Measurements from ENCODE around the gene ZNF302. TPM values are rescaled to one million over a fixed set of nuclear protein-coding genes. Genes with fewer than 3 reads are reported as not detected.
"Not testable (repeated sequence)": the region's sequence is repeated elsewhere in the genome, so short reads cannot be mapped to it uniquely, and the experiment has no call there.

ZNF302 gene
- polyA plus RNA-seq, 1 of the 3 experiments (the other 2 are of a cell fraction) = 14.3 TPM

- no peak overlapping the region for H3K27ac ChIP-seq (ENCODE audit: low read depth in 2 of 2, low read length in 1 of 2)
- no peak overlapping the region; a peak in 1 of 4 replicates for H3K4me3 ChIP-seq (ENCODE audit: low read depth in 2 of 2, low read length in 1 of 2)
- DNase-seq = no peak
- 94% methylated on average over 9 of the region's 9 CpGs for WGBS (ENCODE audit: low lambda C conversion rate)
- H2AFZ ChIP-seq (ENCODE audit: low read depth) = no peak overlapping the region
- TF ChIP-seq RAD21 (IDR thresholded peaks at IDR 0.05; ENCODE audit: low read length) (no peak), SIN3A (IDR thresholded peaks at IDR 0.05; ENCODE audit: borderline replicate concordance, low read depth, low read length) (no peak), ZBTB33 (IDR thresholded peaks at IDR 0.05; ENCODE audit: borderline replicate concordance, low read depth) (no peak), NRF1 (IDR thresholded peaks at IDR 0.05; ENCODE audit: low read depth, low read length) (no peak), GATA2 (CRISPR knock-in tag; IDR thresholded peaks at IDR 0.05) (no peak), YY1 (IDR thresholded peaks at IDR 0.05; ENCODE audit: low read depth) (no peak)
- TF ChIP-seq, protein P1, sequence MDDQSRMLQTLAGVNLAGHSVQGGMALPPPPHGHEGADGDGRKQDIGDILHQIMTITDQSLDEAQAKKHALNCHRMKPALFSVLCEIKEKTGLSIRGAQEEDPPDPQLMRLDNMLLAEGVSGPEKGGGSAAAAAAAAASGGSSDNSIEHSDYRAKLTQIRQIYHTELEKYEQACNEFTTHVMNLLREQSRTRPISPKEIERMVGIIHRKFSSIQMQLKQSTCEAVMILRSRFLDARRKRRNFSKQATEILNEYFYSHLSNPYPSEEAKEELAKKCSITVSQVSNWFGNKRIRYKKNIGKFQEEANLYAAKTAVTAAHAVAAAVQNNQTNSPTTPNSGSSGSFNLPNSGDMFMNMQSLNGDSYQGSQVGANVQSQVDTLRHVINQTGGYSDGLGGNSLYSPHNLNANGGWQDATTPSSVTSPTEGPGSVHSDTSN (IDR thresholded peaks at IDR 0.05) = no peak
- peaks cover 30% of the 10 kb centered on the region; the same call in 1 of the 2 replicates for H3K9me3 ChIP-seq
- ChIA-PET POLR2A (no interaction called here), CTCF (interaction anchor here (1.3 kb wide), 1 partner anchor 36 kb away, joined by 5 read pairs; no protein-coding TSS in a partner anchor)
- no peaks in the 10 kb centered on the region for H4K20me1 ChIP-seq (ENCODE audit: insufficient read depth)
- no peaks in the 10 kb centered on the region for H3K27me3 ChIP-seq (ENCODE audit: insufficient read depth)
- H3K79me2 ChIP-seq (ENCODE audit: insufficient read depth) = peaks cover 6% of the 10 kb centered on the region; the same call in 1 of the 2 replicates
- H3K4me2 ChIP-seq = no peak overlapping the region
- no peaks in the 10 kb centered on the region for H3K9me2 ChIP-seq
- peaks cover 6% of the 10 kb centered on the region for H3F3A ChIP-seq (replicated peaks; ENCODE audit: insufficient read depth)
- H3K36me3 ChIP-seq (replicated peaks in 1 of 2; ENCODE audit: control insufficient read depth in 1 of 2, insufficient read depth in 2 of 2, low read length in 1 of 2) = peaks cover 51 to 66% of the 10 kb centered on the region in 2 experiments
- peaks cover 0 to 3% of the 10 kb centered on the region in 2 experiments; a peak in 2 of 4 replicates for H3K4me1 ChIP-seq (ENCODE audit: control insufficient read depth in 1 of 2, insufficient read depth in 2 of 2, low read depth in 1 of 2, low read length in 1 of 2)
- no peak overlapping the region for H3K9ac ChIP-seq
Observed at GRCh38 chr19:34681478-34681877, 4.0 kb downstream of the ZNF302 start.

DNA sequence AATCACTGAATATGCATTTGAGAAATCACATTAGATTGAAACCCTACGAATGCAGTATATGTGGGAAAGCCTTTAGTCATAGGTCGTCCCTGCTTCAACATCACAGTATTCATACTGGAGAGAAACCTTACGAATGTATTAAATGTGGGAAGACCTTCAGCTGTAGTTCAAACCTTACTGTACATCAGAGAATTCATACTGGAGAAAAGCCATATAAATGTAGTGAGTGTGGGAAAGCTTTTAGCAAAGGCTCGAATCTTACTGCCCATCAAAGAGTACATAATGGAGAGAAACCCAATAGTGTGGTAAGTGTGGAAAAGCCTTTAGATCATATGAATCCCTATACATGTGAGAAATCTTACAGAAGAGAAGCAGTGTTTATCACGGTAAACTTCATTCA lies 7.8 kb downstream of the ZNF302 start:
- H3K27ac ChIP-seq (ENCODE audit: low read depth in 2 of 2, low read length in 1 of 2); H4K20me1 ChIP-seq (ENCODE audit: insufficient read depth); CTCF ChIA-PET; H3K9ac ChIP-seq; DNase-seq; H3K4me2 ChIP-seq; H3K79me2 ChIP-seq (ENCODE audit: insufficient read depth); H3K27me3 ChIP-seq (ENCODE audit: insufficient read depth); H2AFZ ChIP-seq (ENCODE audit: low read depth); H3K4me3 ChIP-seq (ENCODE audit: low read depth in 2 of 2, low read length in 1 of 2); H3K9me2 ChIP-seq; H3K4me1 ChIP-seq (ENCODE audit: control insufficient read depth in 1 of 2, insufficient read depth in 2 of 2, low read depth in 1 of 2, low read length in 1 of 2); H3F3A ChIP-seq (replicated peaks; ENCODE audit: insufficient read depth); POLR2A ChIA-PET: not testable (repeated sequence)
- H3K36me3 ChIP-seq (replicated peaks in 1 of 2; ENCODE audit: control insufficient read depth in 1 of 2, insufficient read depth in 2 of 2, low read length in 1 of 2) = peaks cover 34 to 47% of the 10 kb centered on the region in 2 experiments
- WGBS (ENCODE audit: low lambda C conversion rate) = 93% methylated on average over 5 of the region's 5 CpGs
- peaks cover 30% of the 10 kb centered on the region; the same call in 1 of the 2 replicates for H3K9me3 ChIP-seq

DNA sequence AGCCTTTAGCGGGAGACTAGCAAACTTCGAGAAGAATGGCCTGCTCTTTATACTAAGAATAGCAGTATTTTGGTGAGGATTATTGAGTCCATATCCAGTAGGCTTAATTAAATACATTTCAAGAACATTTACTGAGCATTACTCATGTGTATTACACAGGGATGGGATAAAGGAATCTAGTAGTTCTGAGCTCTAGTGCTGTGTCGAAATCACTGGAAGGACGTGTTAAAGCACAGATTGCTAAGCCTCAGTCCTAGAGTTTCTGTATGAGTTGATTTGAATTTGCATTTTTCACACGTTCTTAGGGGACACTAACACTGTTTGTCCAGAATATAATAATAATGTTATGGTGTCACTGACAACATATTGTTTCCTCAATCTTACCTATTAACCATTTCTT lies 9.0 kb downstream of the ZNF302 start:
- no peaks in the 10 kb centered on the region for H3K79me2 ChIP-seq (ENCODE audit: insufficient read depth)
- TF ChIP-seq TCF12 (IDR thresholded peaks at IDR 0.05) = no peak
- TF ChIP-seq, protein P2, sequence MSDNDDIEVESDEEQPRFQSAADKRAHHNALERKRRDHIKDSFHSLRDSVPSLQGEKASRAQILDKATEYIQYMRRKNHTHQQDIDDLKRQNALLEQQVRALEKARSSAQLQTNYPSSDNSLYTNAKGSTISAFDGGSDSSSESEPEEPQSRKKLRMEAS (IDR thresholded peaks at IDR 0.05; ENCODE audit: low read depth) = no peak
- no peak for TF ChIP-seq SIN3A (IDR thresholded peaks at IDR 0.05; ENCODE audit: borderline replicate concordance, low read depth, low read length)
- no peak for TF ChIP-seq MXI1 (IDR thresholded peaks at IDR 0.05; ENCODE audit: low read depth, low read length)
- no peak for TF ChIP-seq CHD2 (IDR thresholded peaks at IDR 0.05; ENCODE audit: low read length, partially characterized antibody)
- no peak for TF ChIP-seq POLR2AphosphoS5 (IDR thresholded peaks at IDR 0.05; ENCODE audit: low read depth, low read length)
- TF ChIP-seq EP300 (IDR thresholded peaks at IDR 0.05; ENCODE audit: borderline replicate concordance in 1 of 2, low read depth in 1 of 2, low read length in 1 of 2) = no peak
- TF ChIP-seq, protein P3, sequence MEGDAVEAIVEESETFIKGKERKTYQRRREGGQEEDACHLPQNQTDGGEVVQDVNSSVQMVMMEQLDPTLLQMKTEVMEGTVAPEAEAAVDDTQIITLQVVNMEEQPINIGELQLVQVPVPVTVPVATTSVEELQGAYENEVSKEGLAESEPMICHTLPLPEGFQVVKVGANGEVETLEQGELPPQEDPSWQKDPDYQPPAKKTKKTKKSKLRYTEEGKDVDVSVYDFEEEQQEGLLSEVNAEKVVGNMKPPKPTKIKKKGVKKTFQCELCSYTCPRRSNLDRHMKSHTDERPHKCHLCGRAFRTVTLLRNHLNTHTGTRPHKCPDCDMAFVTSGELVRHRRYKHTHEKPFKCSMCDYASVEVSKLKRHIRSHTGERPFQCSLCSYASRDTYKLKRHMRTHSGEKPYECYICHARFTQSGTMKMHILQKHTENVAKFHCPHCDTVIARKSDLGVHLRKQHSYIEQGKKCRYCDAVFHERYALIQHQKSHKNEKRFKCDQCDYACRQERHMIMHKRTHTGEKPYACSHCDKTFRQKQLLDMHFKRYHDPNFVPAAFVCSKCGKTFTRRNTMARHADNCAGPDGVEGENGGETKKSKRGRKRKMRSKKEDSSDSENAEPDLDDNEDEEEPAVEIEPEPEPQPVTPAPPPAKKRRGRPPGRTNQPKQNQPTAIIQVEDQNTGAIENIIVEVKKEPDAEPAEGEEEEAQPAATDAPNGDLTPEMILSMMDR (IDR thresholded peaks at IDR 0.05) = no peak
- TF ChIP-seq, protein P4, sequence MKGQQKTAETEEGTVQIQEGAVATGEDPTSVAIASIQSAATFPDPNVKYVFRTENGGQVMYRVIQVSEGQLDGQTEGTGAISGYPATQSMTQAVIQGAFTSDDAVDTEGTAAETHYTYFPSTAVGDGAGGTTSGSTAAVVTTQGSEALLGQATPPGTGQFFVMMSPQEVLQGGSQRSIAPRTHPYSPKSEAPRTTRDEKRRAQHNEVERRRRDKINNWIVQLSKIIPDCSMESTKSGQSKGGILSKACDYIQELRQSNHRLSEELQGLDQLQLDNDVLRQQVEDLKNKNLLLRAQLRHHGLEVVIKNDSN (IDR thresholded peaks at IDR 0.05; ENCODE audit: borderline replicate concordance, low read depth) = no peak
- TF ChIP-seq ELF1 (IDR thresholded peaks at IDR 0.05) = no peak
- TF ChIP-seq YY1 (IDR thresholded peaks at IDR 0.05; ENCODE audit: low read depth) = no peak
- no peak for TF ChIP-seq RCOR1 (IDR thresholded peaks at IDR 0.05; ENCODE audit: low read length)
- POLR2A ChIA-PET = interaction anchor here (1.6 kb wide), 1 partner anchor 9 kb away, joined by 6 read pairs; the partner anchor contains the start of gene ZNF302
- no peaks in the 10 kb centered on the region for H3K9me2 ChIP-seq
- H3F3A ChIP-seq (replicated peaks; ENCODE audit: insufficient read depth) = peaks cover 6% of the 10 kb centered on the region
- H3K9ac ChIP-seq = no peak overlapping the region
- no peaks in the 10 kb centered on the region for H3K27me3 ChIP-seq (ENCODE audit: insufficient read depth)
- no peak overlapping the region for H3K4me3 ChIP-seq (ENCODE audit: low read depth in 2 of 2, low read length in 1 of 2)
- peaks cover 30% of the 10 kb centered on the region; the same call in 1 of the 2 replicates for H3K9me3 ChIP-seq
- no peak overlapping the region for H2AFZ ChIP-seq (ENCODE audit: low read depth)
- H4K20me1 ChIP-seq (ENCODE audit: insufficient read depth) = no peaks in the 10 kb centered on the region
- 71% methylated on average over 5 of the region's 5 CpGs for whole genome bisulfite sequencing (ENCODE audit: low lambda C conversion rate)
- DNase-seq = no peak
- CTCF ChIA-PET = no interaction called here
- no peaks in the 10 kb centered on the region for H3K4me1 ChIP-seq (ENCODE audit: control insufficient read depth in 1 of 2, insufficient read depth in 2 of 2, low read depth in 1 of 2, low read length in 1 of 2)
- no peak overlapping the region for H3K4me2 ChIP-seq
- H3K36me3 ChIP-seq (replicated peaks in 1 of 2; ENCODE audit: control insufficient read depth in 1 of 2, insufficient read depth in 2 of 2, low read length in 1 of 2) = peaks cover 22 to 36% of the 10 kb centered on the region in 2 experiments
- H3K27ac ChIP-seq (ENCODE audit: low read depth in 2 of 2, low read length in 1 of 2) = no peak overlapping the region
